Islet precursor cell (in vitro differentiated cells): Measurements from ENCODE around the gene INVS.
A peak's percentile ranks its signal among the peaks of the same experiment; 100 is the strongest.
"Not testable (repeated sequence)": the region's sequence is repeated elsewhere in the genome, so short reads cannot be mapped to it uniquely, and the experiment has no call there.

Experiments
- DNase-seq: peaks from one replicate; pipeline ENCODE4 v3.0.0-alpha.2; 2018

The INVS gene

DNA sequence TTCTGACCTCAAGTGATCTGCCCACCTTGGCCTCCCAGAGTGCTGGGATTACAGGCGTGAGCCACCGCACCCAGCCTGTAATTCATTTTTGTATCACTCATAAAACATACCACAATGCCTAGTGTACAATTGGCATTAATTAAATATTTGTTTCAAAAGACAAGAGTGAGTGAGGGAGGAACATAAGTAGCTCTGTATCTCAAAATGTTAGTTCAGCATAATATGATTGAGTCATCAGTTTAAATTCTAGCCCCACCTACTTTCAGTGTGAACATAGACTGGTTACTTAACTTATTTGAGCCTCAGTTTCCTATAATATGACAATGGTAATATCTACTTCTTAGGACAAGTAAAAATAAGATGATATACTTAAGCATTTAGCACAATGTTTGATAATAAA, 26.9 kb downstream of the INVS start:
- DNase-seq, result no peak

- no peak for DNase-seq
Measured at GRCh38 chr9:100126423-100126822, 27.4 kb downstream of the INVS start.

DNA sequence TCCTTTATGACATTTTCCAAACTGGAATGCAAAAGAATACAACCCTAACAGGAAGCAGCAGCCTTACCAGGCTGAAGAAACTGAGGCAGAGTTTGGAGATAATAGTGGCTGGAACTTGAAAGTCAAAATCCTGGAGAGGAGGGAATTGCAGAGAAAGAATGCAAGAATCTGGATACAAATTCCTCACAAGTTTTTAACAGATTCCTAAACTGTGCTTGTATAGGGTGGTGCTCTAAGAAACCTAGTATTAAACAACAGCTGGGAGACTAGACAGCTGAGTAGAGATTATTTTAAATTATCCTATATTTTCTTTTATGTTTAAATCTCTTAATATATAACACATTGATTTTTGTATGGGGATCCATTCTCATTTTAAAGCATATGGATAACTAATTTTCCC, 30.7 kb downstream of the INVS start:
- DNase-seq, result no peak

- DNase-seq, result no peak
Measured at GRCh38 chr9:100131216-100131615, 32.2 kb downstream of the INVS start.

GRCh38 chr9:100131875-100132430, 32.9 kb downstream of the INVS start:
- no peak for DNase-seq

DNA sequence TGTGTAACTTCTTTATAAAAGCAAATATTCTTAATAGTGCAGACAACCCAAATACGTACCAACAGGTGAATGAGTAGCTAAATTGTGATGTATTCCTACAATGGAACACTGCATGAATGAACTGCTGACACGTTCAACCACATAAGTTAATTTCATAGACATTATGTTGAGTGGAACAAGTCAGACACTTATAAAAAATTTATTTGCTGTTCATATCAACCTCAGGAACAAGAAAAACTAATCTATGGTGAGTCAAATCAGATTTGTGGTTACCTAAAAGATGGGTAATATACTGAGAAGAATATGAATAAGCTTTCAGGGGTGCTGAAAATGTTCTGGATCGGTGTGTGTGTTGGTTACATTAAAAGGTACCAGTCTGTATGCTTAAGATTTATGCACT, 35.7 kb downstream of the INVS start:
- DNase-seq, result no peak

DNA sequence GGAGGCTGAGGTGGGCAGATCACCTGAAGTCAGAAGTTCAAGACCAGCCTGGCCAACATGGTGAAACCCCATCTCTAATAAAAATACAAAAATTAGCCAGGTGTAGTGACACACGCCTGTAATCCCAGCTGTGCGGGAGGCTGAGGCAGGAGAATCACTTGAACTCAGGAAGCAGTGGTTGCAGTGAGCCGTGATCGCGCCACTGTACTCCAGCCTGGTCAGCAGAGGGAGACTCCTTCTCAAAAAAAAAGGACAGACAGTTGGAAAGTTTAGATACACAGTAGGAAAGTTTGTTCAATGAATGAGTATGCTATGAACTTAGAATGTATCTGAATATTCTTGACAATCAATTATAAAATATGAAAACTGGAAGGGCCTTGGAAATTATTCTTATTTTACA, 37.8 kb downstream of the INVS start:
- peak; percentile 59 for DNase-seq

DNA sequence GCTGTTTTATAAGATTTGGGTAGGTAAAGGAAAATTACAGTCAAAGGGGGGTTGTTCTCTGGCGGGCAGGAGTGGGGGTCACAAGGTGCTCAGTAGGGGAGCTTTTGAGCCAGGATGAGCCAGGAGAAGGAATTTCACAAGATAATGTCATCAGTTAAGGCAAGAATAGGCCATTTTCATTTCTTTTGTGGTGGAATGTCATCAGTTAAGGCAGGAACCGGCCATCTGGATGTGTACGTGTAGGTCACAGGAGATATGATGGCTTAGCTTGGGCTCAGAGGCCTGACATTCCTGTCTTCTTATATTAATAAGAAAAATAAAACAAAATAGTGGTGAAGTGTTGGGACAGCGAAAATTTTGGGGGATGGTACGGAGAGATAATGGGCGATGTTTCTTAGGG, 41.3 kb downstream of the INVS start:
- not testable (repeated sequence) for DNase-seq

DNA sequence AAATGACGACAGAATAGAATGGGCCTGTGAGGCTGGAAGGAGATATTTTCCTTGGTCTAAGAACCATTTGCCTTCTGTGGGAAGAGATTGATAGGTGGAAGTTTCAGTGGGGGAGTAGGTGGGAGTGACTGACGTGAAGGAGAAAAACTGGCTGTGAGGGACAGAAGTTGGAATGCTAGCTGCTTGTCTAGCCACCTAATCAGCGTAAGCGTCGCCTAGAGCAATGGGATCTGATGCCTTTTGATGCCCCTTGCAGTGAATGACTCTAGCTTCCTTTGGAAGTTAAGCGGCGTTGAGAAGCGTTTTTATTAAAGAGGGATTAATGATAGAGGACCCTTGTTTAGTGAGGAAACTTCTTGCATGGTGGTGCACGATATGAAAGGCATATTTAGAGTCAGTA, 42.8 kb downstream of the INVS start:
- peak; percentile 57 for DNase-seq

DNA sequence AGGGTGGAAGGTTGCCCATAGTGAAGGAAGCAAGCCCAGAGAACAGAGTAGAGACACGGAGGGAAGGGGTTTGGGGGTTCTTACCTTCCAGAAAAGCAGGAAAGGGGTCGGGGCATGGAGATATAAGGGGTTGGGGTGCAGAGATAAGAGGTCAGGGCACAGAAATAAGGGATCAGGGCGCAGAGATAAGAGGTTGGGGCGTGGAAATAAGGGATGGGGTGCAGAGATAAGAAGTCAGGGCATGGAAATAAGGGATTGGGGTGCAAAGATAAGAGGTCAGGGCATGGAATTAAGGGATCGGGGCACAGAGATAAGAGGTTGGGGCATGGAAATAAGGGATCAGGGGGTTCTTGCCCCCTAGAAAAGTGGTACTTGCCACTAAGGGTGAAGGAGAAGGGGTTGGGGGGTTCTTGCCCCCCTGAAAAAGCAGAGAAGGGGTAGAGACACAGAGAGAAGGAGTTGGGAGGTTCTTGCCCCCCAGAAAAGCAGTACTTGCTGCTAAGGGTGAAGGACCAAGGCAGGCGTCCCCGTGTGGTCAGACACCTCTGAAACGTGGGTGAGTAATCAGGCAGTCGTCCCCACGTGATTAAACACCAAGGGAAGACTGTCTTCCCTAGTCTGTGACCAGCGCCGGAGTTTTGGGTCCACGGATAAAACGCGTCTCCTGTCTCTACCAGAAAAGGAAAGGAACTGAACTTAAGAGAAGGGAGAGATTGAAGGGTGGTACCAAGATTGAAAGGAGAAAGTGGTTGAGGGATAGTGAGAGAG, 46.3 kb downstream of the INVS start:
- not testable (repeated sequence) for DNase-seq

GRCh38 chr9:100145976-100146375, 46.9 kb downstream of the INVS start:
- DNase-seq, result not testable (repeated sequence)

- no peak for DNase-seq
Measured at GRCh38 chr9:100150214-100150613, 51.2 kb downstream of the INVS start.

DNA sequence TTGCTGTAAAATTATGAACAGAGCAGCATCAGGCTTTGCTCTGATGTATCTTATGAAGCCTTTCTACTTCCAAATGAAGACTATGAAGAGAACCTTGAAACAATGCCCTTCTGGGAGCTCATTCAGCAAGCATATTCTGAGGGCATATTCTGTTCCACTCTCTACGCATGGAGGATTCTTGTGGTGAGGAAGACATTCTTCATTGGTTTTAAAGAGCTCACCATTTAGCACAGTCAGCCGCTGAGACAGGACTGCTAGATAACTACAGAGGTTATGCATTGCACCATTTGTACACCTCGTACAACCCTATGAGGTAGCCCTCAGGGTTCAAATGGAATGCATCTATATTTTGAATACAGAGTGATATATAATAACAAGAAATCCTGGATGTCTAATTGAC, 61.0 kb downstream of the INVS start:
- no peak for DNase-seq

- no peak for DNase-seq
Measured at GRCh38 chr9:100167176-100167575, 68.1 kb downstream of the INVS start.

- DNase-seq, result no peak
Measured at GRCh38 chr9:100167915-100168654, 69.0 kb downstream of the INVS start.

DNA sequence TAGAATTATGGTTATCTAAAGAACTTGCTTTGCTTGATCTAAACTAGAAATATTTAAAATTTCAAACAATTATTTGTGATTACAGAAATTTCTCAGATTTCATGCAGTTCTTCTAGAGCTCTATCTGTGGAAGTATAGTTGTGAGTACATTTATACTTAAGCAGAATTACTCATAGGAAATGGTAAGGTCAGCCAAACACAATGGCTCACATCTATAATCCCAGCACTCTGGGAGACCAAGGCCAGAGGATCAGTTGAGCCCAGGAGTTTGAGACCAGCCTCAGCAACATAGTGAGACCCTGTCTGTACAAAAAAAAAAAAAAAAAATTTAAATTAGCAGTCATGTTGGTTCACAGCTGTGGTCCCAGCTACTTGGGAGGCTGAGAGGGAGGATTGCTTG, 71.0 kb downstream of the INVS start:
- no peak for DNase-seq

DNA sequence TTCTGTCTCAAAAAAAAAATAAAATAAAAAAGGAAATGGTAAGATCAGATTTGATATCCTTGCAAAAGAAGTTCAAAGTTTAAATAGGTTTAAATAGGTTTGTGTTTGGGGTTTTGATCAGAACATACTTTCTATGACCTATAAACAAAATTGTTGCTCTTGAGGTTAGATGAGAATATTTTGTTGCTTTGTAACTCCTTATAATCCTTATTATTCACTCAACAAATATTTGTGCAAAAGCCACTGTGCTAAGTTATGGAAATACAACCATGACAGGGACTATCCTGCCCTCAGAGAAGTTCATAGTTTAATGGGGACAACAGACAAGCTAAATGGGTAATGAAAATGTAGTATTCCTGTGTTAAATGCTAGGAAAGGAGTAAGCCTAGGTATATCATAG, 71.5 kb downstream of the INVS start:
- no peak for DNase-seq

- no peak for DNase-seq
Measured at GRCh38 chr9:100186356-100186755, 87.3 kb downstream of the INVS start.

GRCh38 chr9:100190339-100190738, 91.3 kb downstream of the INVS start:
- DNase-seq, result no peak

DNA sequence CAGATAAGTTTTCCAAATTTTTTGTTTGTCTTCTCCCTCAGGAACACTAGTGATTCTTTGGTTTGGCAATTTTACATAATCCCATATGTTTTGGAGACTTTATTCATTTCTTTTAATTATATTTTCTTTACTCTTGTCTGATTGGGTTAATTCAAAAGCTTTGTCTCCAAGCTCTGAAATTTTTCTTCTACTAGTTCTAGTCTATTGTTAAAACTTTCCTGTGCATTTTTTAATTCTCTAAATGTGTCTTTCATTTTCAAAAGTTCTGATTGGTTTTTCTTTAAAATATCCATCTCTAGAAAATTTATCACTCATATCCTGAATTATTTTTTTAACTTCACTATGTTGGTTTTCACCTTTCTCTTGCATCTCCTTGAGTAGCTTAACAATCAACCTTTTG, 92.2 kb downstream of the INVS start:
- DNase-seq, result no peak

DNA sequence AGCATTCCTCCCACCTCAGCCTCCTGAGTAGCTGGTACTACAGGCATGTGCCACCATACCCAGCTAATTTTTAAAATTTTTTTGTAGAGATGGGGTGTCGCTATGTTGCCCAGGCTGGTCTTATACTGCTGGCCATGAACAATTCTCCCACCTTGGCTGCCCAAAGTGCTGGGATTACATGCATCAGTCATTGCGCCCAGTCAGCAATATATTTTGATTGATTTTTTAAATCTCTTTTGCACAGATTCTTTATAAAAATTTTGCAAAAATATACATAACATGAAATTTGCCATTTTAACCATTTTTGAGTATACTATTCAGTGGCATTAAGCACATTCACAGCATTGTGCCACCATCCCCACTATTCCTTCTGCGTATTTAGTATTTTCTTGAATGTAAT, 94.0 kb downstream of the INVS start:
- no peak for DNase-seq

GRCh38 chr9:100196215-100196614, 97.2 kb downstream of the INVS start:
- peak; percentile 54 for DNase-seq

GRCh38 chr9:100196828-100197227, 97.8 kb downstream of the INVS start:
- DNase-seq, result no peak

GRCh38 chr9:100197553-100197952, 98.5 kb downstream of the INVS start:
- DNase-seq, result peak; percentile 72
